Suprapubic skin (tissue), 4 donors: ENCODE measurements around the gene NR6A1. TPM values are rescaled to one million over a fixed set of nuclear protein-coding genes. Genes with fewer than 3 reads are reported as not detected.

ENCODE experiments used
- DNase-seq, 2 donors: peaks; one replicate each; pipeline ENCODE4 v3.0.0-alpha.2; 2019; ENCODE audit warnings: low spot score in 2 of 2
- H3K27ac ChIP-seq: fragments of 200-600 bp; sonication (generic); one replicate; pipeline ENCODE4 v1.5.1; 2019
- H3K27me3 ChIP-seq: fragments of 200-600 bp; sonication (generic); one replicate; pipeline ENCODE4 v1.5.1; 2019
- H3K36me3 ChIP-seq: fragments of 200-600 bp; sonication (generic); one replicate; pipeline ENCODE4 v1.5.1; 2019
- H3K4me1 ChIP-seq: fragments of 200-600 bp; sonication (generic); one replicate; pipeline ENCODE4 v1.5.1; 2019
- H3K4me3 ChIP-seq: fragments of 200-600 bp; sonication (generic); one replicate; pipeline ENCODE4 v1.5.1; 2019; ENCODE audit warnings: mild to moderate bottlenecking
- H3K9me3 ChIP-seq: fragments of 200-600 bp; sonication (generic); one replicate; pipeline ENCODE4 v1.5.1; 2019
- CTCF ChIP-seq, 2 donors: fragments of 200-600 bp in 1 of 2; fragments of 450-650 bp in 1 of 2; sonication (generic) in 1 of 2; IDR thresholded peaks; one replicate each; pipeline ENCODE4 v1.5.1; 2016 to 2019; ENCODE audit warnings: antibody characterized with exemption in 2 of 2, mild to moderate bottlenecking in 1 of 2, moderate library complexity in 1 of 2
- EP300 ChIP-seq: sonication (generic); formaldehyde crosslinking; IDR thresholded peaks from one replicate; pipeline ENCODE4 v1.6.1; 2017; ENCODE audit warnings: antibody characterized with exemption
- POLR2A ChIP-seq, 2 donors: fragments of 450-650 bp; IDR thresholded peaks; one replicate each; pipeline ENCODE4 v1.6.1; 2017; ENCODE audit warnings: antibody characterized with exemption in 2 of 2, mild to moderate bottlenecking in 2 of 2, moderate library complexity in 2 of 2
- POLR2AphosphoS5 ChIP-seq, 3 donors: sonication (generic); formaldehyde crosslinking; IDR thresholded peaks; one replicate each; pipeline ENCODE4 v1.6.1; 2017; ENCODE audit warnings: antibody characterized with exemption in 3 of 3
- WGBS: methylation state at CpG from one replicate; pipeline ENCODE4 v1.1.5; 2018; 5-methylcytosine and 5-hydroxymethylcytosine counted together
- total RNA-seq, 4 donors: library from RNA; depleted of rRNA; stranded (reverse); fragments of >200 nt; gene quantifications; one replicate each; pipeline ENCODE4 v1.1.0, GENCODE V29; 2016

NR6A1 gene
- total RNA-seq, 4 donors from 2014 or later: 6.5 to 10.1 (median 6.8) TPM

- Histone ChIP-seq H3K27ac (peak overlapping the region; percentile 87), H3K27me3 (no peaks in the 10 kb centered on the region), H3K9me3 (no peaks in the 10 kb centered on the region), H3K4me1 (peaks cover 21% of the 10 kb centered on the region), H3K4me3 (peak overlapping the region; percentile 58), H3K36me3 (no peaks in the 10 kb centered on the region)
- no peak for TF ChIP-seq POLR2AphosphoS5 (IDR thresholded peaks at IDR 0.05)
- TF ChIP-seq EP300: no peak
- TF ChIP-seq CTCF (IDR thresholded peaks at IDR 0.05): no peak
- TF ChIP-seq POLR2A (IDR thresholded peaks at IDR 0.05): no peak
- no peak for DNase-seq
- WGBS: 5% methylated on average over 11 of the region's 11 CpGs
These were observed 110.7 kb downstream of the NR6A1 start for GRCh38 chr9:124660341-124660801.

- peak in 1 of 3 donors; percentile 32 for TF ChIP-seq POLR2AphosphoS5 (IDR thresholded peaks at IDR 0.05)
- TF ChIP-seq POLR2A (IDR thresholded peaks at IDR 0.05): no peak
- Histone ChIP-seq H3K9me3 (no peaks in the 10 kb centered on the region), H3K4me3 (peak overlapping the region; percentile 58), H3K36me3 (no peaks in the 10 kb centered on the region), H3K27ac (peak overlapping the region; percentile 87), H3K27me3 (no peaks in the 10 kb centered on the region), H3K4me1 (peaks cover 23% of the 10 kb centered on the region)
- 0% methylated on average over 15 of the region's 15 CpGs for WGBS
- peak; percentile 82 to 85 for DNase-seq
These were observed 111.9 kb downstream of the NR6A1 start for GRCh38 chr9:124659099-124659659.

GRCh38 chr9:124658165-124659017 is 112.7 kb downstream of the NR6A1 start:
- 1% methylated on average over 14 of the region's 14 CpGs for WGBS
- TF ChIP-seq POLR2AphosphoS5 (IDR thresholded peaks at IDR 0.05): no peak
- TF ChIP-seq EP300: no peak
- TF ChIP-seq POLR2A (IDR thresholded peaks at IDR 0.05): no peak
- no peak for TF ChIP-seq CTCF (IDR thresholded peaks at IDR 0.05)
- Histone ChIP-seq H3K27me3 (no peaks in the 10 kb centered on the region), H3K9me3 (no peaks in the 10 kb centered on the region), H3K4me3 (peak overlapping the region; percentile 58), H3K27ac (peak overlapping the region; percentile 87), H3K4me1 (peaks cover 24% of the 10 kb centered on the region), H3K36me3 (no peaks in the 10 kb centered on the region)
- peak; percentile 63 to 79 for DNase-seq

GRCh38 chr9:124657516-124657915 is 113.6 kb downstream of the NR6A1 start:
- H3K36me3 ChIP-seq: no peaks in the 10 kb centered on the region
- no peak overlapping the region for H3K27ac ChIP-seq
- WGBS: 71% methylated on average over 1 of the region's 1 CpG
- no peak for DNase-seq
- H3K4me3 ChIP-seq: no peak overlapping the region
- H3K4me1 ChIP-seq: peaks cover 32% of the 10 kb centered on the region
- H3K9me3 ChIP-seq: no peaks in the 10 kb centered on the region
- TF ChIP-seq CTCF (IDR thresholded peaks at IDR 0.05): no peak
- TF ChIP-seq EP300: no peak
- no peak for TF ChIP-seq POLR2AphosphoS5 (IDR thresholded peaks at IDR 0.05)
- TF ChIP-seq POLR2A (IDR thresholded peaks at IDR 0.05): no peak
- H3K27me3 ChIP-seq: no peaks in the 10 kb centered on the region

- Histone ChIP-seq H3K9me3 (no peaks in the 10 kb centered on the region), H3K27me3 (no peaks in the 10 kb centered on the region), H3K36me3 (no peaks in the 10 kb centered on the region), H3K4me1 (peaks cover 39% of the 10 kb centered on the region), H3K4me3 (no peak overlapping the region), H3K27ac (no peak overlapping the region)
- WGBS: 37% methylated on average over 1 of the region's 1 CpG
- no peak for DNase-seq
- TF ChIP-seq CTCF (IDR thresholded peaks at IDR 0.05) (no peak), POLR2A (IDR thresholded peaks at IDR 0.05) (no peak), EP300 (no peak), POLR2AphosphoS5 (IDR thresholded peaks at IDR 0.05) (no peak)
These were observed 116.7 kb downstream of the NR6A1 start for GRCh38 chr9:124654431-124654830.
